ENCODE measurements around the gene UTP3.

GRCh38 chr4:70711599-70711998 is 23.3 kb downstream of the UTP3 start:
- TF ChIP-seq CTCF (IDR thresholded peaks at IDR 0.05), result no peak
- TF ChIP-seq POLR2A (IDR thresholded peaks at IDR 0.05), result no peak
